ENCODE results near the gene RWDD4.

DNA sequence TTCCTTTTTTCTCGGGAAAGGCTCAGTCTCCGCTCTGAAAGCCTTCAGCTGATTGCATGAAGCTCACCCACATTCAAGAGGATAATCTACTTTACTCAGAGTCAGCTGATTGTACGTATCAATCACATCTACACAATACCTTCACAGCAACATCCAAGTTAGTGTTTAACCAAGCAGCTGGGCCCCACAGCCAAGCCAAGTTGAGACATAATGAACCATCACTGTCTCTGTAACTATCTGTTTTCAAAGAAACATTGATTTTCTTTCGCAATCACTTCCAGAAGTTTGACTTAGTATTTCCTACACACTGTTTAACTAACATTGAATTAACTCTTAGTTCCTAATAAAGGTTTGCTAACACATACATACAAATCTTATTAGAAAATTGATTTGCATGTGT is 40.3 kb downstream of the RWDD4 start:
- TF ChIP-seq POLR2A (IDR thresholded peaks at IDR 0.05) = no peak
- TF ChIP-seq, protein P1, sequence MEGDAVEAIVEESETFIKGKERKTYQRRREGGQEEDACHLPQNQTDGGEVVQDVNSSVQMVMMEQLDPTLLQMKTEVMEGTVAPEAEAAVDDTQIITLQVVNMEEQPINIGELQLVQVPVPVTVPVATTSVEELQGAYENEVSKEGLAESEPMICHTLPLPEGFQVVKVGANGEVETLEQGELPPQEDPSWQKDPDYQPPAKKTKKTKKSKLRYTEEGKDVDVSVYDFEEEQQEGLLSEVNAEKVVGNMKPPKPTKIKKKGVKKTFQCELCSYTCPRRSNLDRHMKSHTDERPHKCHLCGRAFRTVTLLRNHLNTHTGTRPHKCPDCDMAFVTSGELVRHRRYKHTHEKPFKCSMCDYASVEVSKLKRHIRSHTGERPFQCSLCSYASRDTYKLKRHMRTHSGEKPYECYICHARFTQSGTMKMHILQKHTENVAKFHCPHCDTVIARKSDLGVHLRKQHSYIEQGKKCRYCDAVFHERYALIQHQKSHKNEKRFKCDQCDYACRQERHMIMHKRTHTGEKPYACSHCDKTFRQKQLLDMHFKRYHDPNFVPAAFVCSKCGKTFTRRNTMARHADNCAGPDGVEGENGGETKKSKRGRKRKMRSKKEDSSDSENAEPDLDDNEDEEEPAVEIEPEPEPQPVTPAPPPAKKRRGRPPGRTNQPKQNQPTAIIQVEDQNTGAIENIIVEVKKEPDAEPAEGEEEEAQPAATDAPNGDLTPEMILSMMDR (IDR thresholded peaks at IDR 0.05 in 8 of 11, conservative IDR thresholded peaks at IDR 0.05 in 3 of 11) = no peak
